ENCODE results near the gene ZNF730.
A peak's percentile ranks its signal among the peaks of the same experiment; 100 is the strongest.
"Not testable (repeated sequence)": the region's sequence is repeated elsewhere in the genome, so short reads cannot be mapped to it uniquely, and the experiment has no call there.

The ZNF730 gene

GRCh38 chr19:23118400-23118799 lies 1.6 kb downstream of the ZNF730 start:
- H3K9me3 ChIP-seq (ENCODE audit: control insufficient read depth, insufficient read depth, low read length): no peaks in the 10 kb centered on the region

GRCh38 chr19:23134211-23134610 lies 17.4 kb downstream of the ZNF730 start:
- not testable (repeated sequence) for H3K4me1 ChIP-seq (ENCODE audit: control insufficient read depth, insufficient read depth, low read length); H3K9me3 ChIP-seq (ENCODE audit: control insufficient read depth, insufficient read depth, low read length); H3K4me3 ChIP-seq (ENCODE audit: low read depth, low read length); H3K27me3 ChIP-seq (ENCODE audit: control insufficient read depth, insufficient read depth, low read length); H3K36me3 ChIP-seq (ENCODE audit: control insufficient read depth, insufficient read depth, low read length); H3K9ac ChIP-seq (ENCODE audit: low read depth, low read length)

More at GRCh38 chr19:23118400-23118799, 1.6 kb downstream of the ZNF730 start:
- Histone ChIP-seq H3K9ac (ENCODE audit: low read depth, low read length) (no peak overlapping the region), H3K27me3 (ENCODE audit: control insufficient read depth, insufficient read depth, low read length) (no peaks in the 10 kb centered on the region), H3K36me3 (ENCODE audit: control insufficient read depth, insufficient read depth, low read length) (no peaks in the 10 kb centered on the region), H3K4me3 (ENCODE audit: low read depth, low read length) (peak overlapping the region; percentile 89), H3K4me1 (ENCODE audit: control insufficient read depth, insufficient read depth, low read length) (peaks cover 3% of the 10 kb centered on the region)

GRCh38 chr19:23145617-23146415 lies 29.0 kb downstream of the ZNF730 start:
- peaks cover 4% of the 10 kb centered on the region for H3K36me3 ChIP-seq (ENCODE audit: control insufficient read depth, insufficient read depth, low read length)
- H3K4me1 ChIP-seq (ENCODE audit: control insufficient read depth, insufficient read depth, low read length): no peaks in the 10 kb centered on the region
- no peaks in the 10 kb centered on the region for H3K27me3 ChIP-seq (ENCODE audit: control insufficient read depth, insufficient read depth, low read length)
- H3K9ac ChIP-seq (ENCODE audit: low read depth, low read length): no peak overlapping the region
- peaks cover 11% of the 10 kb centered on the region for H3K9me3 ChIP-seq (ENCODE audit: control insufficient read depth, insufficient read depth, low read length)
- H3K4me3 ChIP-seq (ENCODE audit: low read depth, low read length): no peak overlapping the region

- no peaks in the 10 kb centered on the region for H3K9me3 ChIP-seq (ENCODE audit: control insufficient read depth, insufficient read depth, low read length)
- no peaks in the 10 kb centered on the region for H3K27me3 ChIP-seq (ENCODE audit: control insufficient read depth, insufficient read depth, low read length)
- H3K36me3 ChIP-seq (ENCODE audit: control insufficient read depth, insufficient read depth, low read length): no peaks in the 10 kb centered on the region
- no peak overlapping the region for H3K9ac ChIP-seq (ENCODE audit: low read depth, low read length)
- no peak overlapping the region for H3K4me3 ChIP-seq (ENCODE audit: low read depth, low read length)
- H3K4me1 ChIP-seq (ENCODE audit: control insufficient read depth, insufficient read depth, low read length): no peaks in the 10 kb centered on the region
These were observed 43.9 kb downstream of the ZNF730 start for GRCh38 chr19:23160766-23161165.

- H3K27me3 ChIP-seq (ENCODE audit: control insufficient read depth, insufficient read depth, low read length); H3K36me3 ChIP-seq (ENCODE audit: control insufficient read depth, insufficient read depth, low read length); H3K9ac ChIP-seq (ENCODE audit: low read depth, low read length); H3K9me3 ChIP-seq (ENCODE audit: control insufficient read depth, insufficient read depth, low read length); H3K4me3 ChIP-seq (ENCODE audit: low read depth, low read length): not testable (repeated sequence)
- H3K4me1 ChIP-seq (ENCODE audit: control insufficient read depth, insufficient read depth, low read length): peaks cover 15% of the 10 kb centered on the region
These were observed 51.5 kb downstream of the ZNF730 start for GRCh38 chr19:23168286-23168685.

- no peak overlapping the region for H3K4me3 ChIP-seq (ENCODE audit: low read depth, low read length)
- H3K9me3 ChIP-seq (ENCODE audit: control insufficient read depth, insufficient read depth, low read length): no peaks in the 10 kb centered on the region
- H3K4me1 ChIP-seq (ENCODE audit: control insufficient read depth, insufficient read depth, low read length): no peaks in the 10 kb centered on the region
- no peak overlapping the region for H3K9ac ChIP-seq (ENCODE audit: low read depth, low read length)
- no peaks in the 10 kb centered on the region for H3K36me3 ChIP-seq (ENCODE audit: control insufficient read depth, insufficient read depth, low read length)
- H3K27me3 ChIP-seq (ENCODE audit: control insufficient read depth, insufficient read depth, low read length): no peaks in the 10 kb centered on the region
These were observed 66.4 kb downstream of the ZNF730 start for GRCh38 chr19:23183251-23183650.

- Histone ChIP-seq H3K4me3 (ENCODE audit: low read depth, low read length) (no peak overlapping the region), H3K36me3 (ENCODE audit: control insufficient read depth, insufficient read depth, low read length) (no peaks in the 10 kb centered on the region), H3K27me3 (ENCODE audit: control insufficient read depth, insufficient read depth, low read length) (no peaks in the 10 kb centered on the region), H3K9ac (ENCODE audit: low read depth, low read length) (no peak overlapping the region), H3K9me3 (ENCODE audit: control insufficient read depth, insufficient read depth, low read length) (no peaks in the 10 kb centered on the region), H3K4me1 (ENCODE audit: control insufficient read depth, insufficient read depth, low read length) (no peaks in the 10 kb centered on the region)
These were observed 73.5 kb downstream of the ZNF730 start for GRCh38 chr19:23190341-23190740.

All from iPS-15b (cell line).